ENCODE data around the gene ARFGEF3.
"Not testable (repeated sequence)": the region's sequence is repeated elsewhere in the genome, so short reads cannot be mapped to it uniquely, and the experiment has no call there.

Gene ARFGEF3

DNA sequence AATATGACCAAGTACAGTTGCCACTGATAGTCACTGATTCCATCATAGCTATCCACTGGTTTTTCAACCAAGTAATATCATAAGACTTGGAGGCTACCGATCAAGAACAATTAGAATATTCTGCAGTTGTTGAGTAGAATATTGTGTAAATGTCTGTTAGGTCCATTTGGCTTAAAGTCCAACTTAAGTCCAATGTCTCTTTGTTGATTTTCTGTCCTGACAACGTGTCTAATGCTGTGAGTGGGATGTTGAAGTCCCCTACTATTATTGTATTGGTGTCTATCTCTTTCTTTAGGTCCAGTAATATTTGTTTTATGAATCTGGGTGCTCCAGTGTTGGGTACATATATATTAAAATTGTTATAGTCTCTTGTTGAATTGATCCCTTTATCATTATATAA, 13.9 kb downstream of the ARFGEF3 start:
- DNase-seq = no peak

DNA sequence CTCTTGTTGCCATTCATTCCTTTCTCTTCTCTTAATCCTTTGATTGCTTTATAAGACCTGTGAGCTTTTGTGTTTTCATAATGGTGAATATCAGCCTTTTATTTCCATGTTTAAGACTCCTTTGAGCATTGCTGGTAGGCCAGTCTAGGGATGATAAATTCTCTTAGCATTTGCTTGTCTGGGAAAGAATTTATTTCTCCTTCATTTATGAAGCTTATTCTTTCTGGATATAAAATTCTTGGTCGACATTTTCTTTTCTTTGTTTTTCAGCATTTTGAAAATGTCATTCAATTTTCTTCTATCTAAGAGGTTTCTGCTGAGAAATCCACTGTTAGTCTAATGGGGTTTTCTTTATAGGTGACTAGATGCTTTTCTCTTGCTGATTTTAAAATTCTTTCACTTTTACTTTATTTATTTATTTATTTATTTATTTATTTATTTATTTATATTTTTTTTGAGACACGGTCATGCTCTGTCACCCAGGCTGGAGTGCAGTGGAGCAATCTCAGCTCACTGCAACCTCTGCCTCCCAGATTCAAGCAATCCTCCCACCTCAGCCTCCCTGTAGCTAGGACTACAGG, 15.0 kb downstream of the ARFGEF3 start:
- DNase-seq = no peak

DNA sequence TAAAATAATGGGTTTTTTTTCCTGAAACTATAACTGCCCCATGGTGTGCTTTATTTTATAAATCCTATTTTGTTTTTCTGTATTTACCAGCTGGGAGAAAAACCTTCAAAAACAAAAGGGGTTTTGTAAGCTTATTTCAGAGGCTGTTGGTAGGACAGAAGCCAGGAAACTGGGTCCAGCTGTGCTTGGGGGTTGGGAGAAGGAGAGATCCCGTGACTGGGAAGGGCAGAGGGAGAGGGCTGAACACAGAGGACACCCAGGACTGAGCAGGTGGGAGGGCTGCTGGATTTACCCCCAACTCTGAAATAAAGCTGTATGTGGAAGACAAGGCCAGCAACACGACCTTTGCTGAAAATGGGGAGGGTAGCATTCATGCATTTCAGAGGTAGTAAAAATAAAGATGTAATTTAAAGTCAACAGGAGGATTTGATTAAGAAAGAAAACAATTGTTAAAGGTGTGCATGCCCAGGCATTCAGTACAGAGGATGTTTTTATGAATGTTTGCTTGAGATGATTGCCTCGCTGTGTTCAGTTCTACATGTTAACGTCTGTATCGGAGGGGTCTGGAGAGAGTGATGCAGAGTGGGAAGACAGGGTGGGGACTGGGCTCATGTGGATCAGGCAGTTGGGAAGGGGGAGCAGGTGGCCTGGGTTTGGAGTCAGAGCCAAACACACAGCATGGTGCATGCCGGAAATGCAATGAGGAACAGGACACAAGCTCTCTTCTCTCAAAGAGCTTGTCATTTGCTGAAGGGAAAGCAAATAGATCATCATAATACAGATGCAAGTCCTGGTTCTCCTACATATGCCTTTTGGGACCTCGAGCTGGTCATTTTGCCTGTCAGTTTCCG, 21.4 kb downstream of the ARFGEF3 start:
- DNase-seq = no peak

DNA sequence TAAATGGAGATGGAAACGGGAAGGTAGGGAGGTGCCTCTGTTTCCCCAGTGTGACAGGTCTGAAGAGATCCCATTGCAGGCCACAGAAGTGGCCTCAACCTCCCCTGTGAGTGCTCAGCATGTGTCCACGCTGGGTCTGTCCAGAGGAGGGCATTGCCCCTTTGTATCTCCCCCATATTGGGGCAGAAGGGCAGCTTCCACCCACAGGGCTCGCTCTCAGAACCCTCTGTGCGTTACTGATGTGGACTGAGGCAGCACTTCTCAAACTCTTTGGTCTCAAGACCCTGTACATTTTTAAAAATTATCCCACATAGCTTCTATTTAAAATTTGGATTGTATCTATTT, 22.0 kb downstream of the ARFGEF3 start:
- DNase-seq = no peak

- no peak for DNase-seq
Measured at GRCh38 chr6:138184230-138184629, 22.5 kb downstream of the ARFGEF3 start.

DNA sequence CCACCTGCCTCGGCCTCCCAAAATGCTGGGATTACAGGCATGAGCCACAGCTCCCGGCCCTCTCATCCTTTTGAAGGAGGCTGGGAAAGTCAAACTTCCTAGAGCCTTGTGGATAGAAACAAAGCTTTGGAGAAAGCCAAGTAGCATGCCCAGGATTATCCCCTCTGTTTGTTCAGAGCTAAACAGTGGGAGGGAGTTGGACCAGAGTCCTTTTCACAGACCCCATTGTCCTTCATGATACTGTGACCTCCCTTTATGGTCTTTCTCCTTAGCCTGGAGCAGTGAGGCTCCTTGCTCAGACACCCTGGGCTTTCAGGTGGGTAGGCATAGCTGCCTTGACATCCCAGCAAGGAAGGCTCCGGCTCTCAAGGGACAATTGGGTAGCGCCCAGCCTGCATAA, 25.4 kb downstream of the ARFGEF3 start:
- DNase-seq = no peak

DNA sequence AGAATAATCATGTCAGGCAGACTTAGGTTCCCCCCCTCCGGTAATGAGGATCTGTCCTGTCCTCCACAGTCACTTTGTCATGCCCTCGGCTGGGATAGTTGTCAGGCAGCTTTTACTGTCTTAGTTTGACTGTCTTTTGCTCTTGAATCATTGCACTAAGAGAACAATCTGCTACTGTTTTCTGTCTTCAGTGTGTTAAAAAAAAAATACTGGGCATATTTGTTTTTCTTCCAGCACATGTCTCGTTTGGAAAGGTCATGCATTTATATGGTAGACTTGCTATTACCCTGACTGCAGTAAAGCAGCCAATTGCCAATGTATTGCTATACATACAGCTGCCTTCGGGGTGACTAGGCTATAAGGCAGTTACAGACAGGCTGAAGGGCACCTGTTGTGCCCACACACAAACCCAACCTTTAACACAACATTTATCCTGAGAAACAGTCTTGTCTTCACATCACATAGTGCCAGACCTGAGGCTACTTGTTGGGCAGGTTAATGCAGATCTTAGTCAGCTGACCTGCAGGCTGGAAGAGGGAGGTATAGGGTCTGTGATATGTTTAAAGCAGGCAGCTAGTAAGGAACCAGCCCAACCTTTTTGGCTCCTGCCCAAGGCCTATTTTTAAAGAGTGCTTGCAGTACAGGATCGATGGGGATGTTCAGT, 26.7 kb downstream of the ARFGEF3 start:
- no peak for DNase-seq

DNA sequence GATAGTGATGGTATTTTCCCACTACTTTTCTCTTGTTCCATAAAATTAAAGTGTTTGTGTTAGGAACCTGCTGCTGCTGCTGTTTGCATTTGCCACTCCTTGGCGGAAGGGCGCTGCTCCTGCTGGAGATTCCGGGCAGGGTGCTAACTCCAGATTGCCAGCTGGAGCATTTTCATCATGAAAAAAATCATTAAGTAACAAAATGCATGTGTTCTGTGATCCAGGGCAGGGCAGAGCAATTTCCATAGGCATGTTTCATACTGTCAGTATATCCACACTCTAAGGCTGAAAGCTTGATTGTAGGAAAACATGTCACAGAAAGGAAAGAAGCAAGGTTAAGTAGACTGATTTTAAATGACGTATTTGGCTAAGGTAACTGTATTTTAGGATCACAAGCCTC, 32.5 kb downstream of the ARFGEF3 start:
- DNase-seq = no peak

DNA sequence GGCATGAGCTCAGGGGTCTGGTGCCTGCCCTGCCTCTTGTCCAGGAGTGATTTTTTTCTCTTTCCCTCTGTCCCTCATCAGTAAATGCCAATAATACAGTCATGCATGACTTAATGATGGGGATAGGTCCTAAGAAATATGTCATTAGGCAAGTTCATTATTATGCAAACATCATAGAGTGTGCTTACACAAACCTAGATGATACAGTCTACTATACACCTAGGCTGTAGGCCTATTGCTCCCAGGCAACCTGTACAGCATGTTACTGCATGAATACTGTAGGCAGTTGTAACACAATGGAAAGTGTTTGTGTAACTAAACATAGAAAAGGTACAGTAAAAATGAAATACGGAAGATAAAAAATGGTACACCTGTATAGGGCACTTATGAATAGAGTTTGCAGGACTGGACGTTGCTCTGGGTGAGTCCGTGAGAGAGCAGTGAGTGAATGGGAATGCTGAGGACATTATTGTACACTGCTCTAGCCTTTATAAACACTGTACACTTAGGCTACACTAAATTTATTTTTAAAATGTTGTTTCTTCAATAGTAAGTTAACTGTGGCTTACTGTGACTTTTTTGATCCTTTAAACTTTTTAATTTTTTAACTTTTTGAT, 34.5 kb downstream of the ARFGEF3 start:
- no peak for DNase-seq

DNA sequence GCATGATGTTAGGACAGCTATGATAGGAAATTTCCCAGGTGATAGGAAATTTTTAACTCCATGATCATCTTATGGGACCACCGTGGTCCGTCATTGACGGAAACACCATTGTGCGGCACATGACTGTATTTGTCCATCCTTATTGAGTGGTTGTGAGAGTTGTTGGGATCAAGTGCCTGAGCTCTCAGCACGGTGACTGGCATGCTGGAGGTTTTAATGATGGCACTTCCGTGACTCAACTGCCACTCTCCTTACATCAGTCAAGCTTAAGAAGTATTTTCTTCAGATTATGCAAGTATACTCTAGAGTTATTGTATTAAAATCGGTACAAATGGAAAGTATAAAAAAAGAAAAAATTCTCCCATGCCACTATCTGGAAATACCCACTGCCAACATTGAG, 35.8 kb downstream of the ARFGEF3 start:
- DNase-seq = no peak

DNA sequence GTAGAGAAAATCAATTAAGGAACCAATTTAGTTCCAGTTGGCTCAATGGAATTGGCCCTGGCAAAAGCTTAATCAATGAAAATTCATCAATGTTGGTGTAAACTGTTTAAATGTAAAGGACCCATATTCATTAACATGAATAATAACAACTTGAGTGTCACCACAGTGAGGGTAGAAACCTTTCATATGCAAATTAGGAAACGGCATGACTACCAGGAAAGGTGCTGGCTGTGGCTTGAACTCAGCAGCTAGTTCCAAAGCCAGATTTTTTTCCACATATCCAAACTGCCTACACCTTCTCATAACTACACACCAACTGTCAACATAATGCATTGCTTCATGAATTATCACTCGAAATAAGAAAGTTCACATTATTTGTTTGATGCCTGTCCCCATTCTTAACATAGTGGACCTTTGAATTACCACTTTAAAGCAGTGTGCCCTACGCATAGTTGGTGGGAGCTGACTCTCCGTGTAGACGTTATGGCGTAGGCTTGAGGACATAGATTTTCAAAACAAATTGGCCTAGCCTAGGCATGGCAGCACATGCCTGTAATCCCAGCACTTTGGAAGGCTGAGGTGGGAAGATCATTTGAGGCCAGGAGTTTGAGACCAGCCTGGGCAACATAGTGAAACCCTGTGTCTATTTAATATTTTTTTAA, 36.8 kb downstream of the ARFGEF3 start:
- no peak for DNase-seq

DNA sequence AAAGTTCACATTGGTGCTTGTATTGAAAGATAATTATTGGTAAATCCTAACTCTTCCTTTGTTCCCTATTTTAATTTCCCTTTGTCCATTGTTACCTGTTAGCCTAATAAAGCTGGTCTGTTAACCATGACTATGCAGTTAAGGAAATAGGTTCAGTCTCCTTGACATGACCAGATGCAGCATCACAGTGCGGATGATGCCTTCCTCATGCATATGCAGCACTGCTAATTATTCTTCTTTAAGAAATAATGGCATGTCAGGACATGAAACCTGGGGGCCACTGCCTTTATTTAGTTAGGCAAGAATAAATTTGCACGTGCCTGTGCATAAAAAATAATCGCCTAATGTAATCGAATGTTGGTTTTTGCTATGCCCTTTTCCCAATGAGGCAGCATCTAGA, 40.1 kb downstream of the ARFGEF3 start:
- DNase-seq = no peak

DNA sequence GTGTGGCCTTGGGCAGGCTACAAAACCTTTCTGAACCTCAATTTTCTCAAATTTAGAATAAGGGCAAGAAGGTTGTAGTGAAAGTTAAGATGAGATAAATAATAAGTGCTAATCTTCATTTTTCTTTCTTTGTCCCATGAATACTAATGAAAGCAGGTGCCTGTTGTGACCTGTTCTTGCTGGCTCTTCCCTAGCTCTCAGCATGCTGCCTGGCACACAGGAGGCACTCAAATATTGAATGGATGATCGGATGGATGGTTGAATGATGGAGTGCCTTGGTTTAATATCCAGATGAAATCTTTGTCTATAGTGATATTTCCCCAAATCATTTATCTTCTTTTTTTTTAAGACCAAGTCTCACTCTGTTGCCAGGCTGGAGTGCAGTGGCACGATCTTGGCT, 41.6 kb downstream of the ARFGEF3 start:
- DNase-seq = no peak

- no peak for DNase-seq
Measured at GRCh38 chr6:138204303-138204702, 42.6 kb downstream of the ARFGEF3 start.

- no peak for DNase-seq
Measured at GRCh38 chr6:138204792-138205384, 43.1 kb downstream of the ARFGEF3 start.

DNA sequence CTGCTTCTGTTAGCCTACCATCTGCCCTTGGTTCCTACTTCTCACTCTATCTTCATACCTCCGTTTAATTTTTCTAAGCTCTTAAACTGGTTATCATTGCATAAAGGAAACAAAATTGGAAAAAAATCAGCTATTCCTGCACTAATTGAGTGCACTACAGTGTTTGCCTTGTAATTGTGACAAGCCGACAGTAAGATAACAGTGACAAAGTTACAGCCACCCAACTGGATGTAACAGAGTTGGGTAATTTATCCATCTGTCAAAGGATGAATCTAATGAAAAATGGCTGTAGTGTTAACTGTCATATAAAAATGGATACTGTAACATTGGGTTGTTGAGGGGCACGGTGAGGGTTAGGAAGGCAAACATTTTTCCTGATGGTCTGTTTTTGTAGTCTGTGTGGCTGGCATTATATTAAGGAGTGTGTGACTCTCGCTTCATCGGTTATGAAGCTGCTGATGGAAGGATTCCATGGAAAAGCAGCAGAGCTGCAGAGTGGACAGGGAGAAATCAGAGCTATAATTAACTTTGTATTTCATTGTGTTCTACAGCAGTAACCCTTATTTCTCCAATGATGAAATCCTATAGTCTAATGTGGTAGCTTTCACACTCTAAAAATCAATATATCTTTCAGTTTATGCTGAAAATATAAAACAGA, 43.8 kb downstream of the ARFGEF3 start:
- DNase-seq = no peak

GRCh38 chr6:138206862-138207261, 45.1 kb downstream of the ARFGEF3 start:
- DNase-seq = no peak

- no peak for DNase-seq
Measured at GRCh38 chr6:138211048-138211581, 49.4 kb downstream of the ARFGEF3 start.

DNA sequence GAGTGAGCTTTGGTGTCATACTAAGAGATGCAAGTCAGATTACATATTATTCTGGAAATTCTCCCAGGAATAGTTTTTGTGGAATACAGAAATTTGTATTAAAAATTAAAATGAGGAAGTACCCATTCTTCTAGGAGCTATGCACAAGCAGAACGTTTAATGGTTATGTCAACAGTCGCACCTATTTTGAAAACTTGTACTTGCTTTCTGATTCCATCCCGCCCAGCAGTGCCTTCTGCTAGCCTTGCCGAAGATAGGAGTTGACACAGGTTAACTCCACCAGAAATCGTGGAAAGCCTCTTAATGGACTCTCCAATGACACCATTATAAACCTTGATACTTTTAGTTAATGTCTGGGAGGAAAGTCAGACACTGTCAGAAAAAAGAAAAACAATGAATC, 49.9 kb downstream of the ARFGEF3 start:
- no peak for DNase-seq

DNA sequence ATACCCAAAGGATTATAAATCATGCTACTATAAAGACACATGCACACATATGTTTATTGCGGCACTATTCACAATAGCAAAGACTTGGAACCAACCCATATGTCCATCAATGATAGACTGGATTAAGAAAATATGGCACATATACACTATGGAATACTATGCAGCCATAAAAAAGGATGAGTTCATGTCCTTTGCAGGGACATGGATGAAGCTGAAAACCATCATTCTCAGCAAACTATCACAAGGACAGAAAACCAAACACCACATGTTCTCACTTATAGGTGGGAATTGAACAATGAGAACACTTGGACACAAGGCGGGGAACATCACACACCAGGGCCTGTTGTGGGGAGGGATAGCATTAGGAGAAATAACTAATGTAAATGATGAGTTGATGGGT, 50.8 kb downstream of the ARFGEF3 start:
- DNase-seq = not testable (repeated sequence)

- no peak for DNase-seq
Measured at GRCh38 chr6:138215093-138215782, 53.5 kb downstream of the ARFGEF3 start.
